Uterus (tissue), 4 donors: ENCODE data around the gene ZNF331. TPM values are rescaled to one million over a fixed set of nuclear protein-coding genes. Genes with fewer than 3 reads are reported as not detected.
"Not testable (repeated sequence)": the region's sequence is repeated elsewhere in the genome, so short reads cannot be mapped to it uniquely, and the experiment has no call there.

ENCODE experiments used
- DNase-seq, 2 donors: peaks; one replicate each; pipeline ENCODE4 v3.0.0-alpha.2; 2019 to 2020
- H3K27ac ChIP-seq, 2 donors: fragments of 200-600 bp; sonication (generic); 1 replicate in 1 of 2; 2 replicates in 1 of 2; pipeline ENCODE4 v1.5.1; 2016 to 2018
- H3K27me3 ChIP-seq, 2 donors: fragments of 200-600 bp; sonication (generic); one replicate each; pipeline ENCODE4 v1.5.1; 2018 to 2019; ENCODE audit warnings: control low read depth in 1 of 2
- H3K36me3 ChIP-seq, 2 donors: fragments of 200-600 bp; sonication (generic); one replicate each; pipeline ENCODE4 v1.5.1; 2019; ENCODE audit warnings: control low read depth in 1 of 2
- H3K4me1 ChIP-seq, 2 donors: fragments of 200-600 bp; sonication (generic); one replicate each; pipeline ENCODE4 v1.5.1; 2018 to 2019; ENCODE audit warnings: control low read depth in 1 of 2
- H3K4me3 ChIP-seq, 2 donors: fragments of 200-600 bp; sonication (generic); 1 replicate in 1 of 2; 2 replicates in 1 of 2; pipeline ENCODE4 v1.5.1; 2018 to 2019; ENCODE audit warnings: mild to moderate bottlenecking in 1 of 2
- H3K9me3 ChIP-seq, 2 donors: fragments of 200-600 bp; sonication (generic); one replicate each; pipeline ENCODE4 v1.5.1; 2019; ENCODE audit warnings: control low read depth in 1 of 2
- CTCF ChIP-seq, 4 experiments: fragments of 200-600 bp in 2 of 4; fragments of 450-650 bp in 2 of 4; sonication (generic) in 2 of 4; IDR thresholded peaks; one replicate each; pipeline ENCODE4 v1.5.1; 2016 to 2019; ENCODE audit warnings: antibody characterized with exemption in 4 of 4, mild to moderate bottlenecking in 2 of 4, moderate library complexity in 1 of 4
- POLR2A ChIP-seq, 2 donors: fragments of 450-650 bp; IDR thresholded peaks; one replicate each; pipeline ENCODE4 v1.6.1; 2016; ENCODE audit warnings: antibody characterized with exemption in 2 of 2, mild to moderate bottlenecking in 1 of 2, moderate library complexity in 1 of 2
- intact Hi-C: fragments of 100-400 bp; cut with DNase I; formaldehyde crosslinking; loops from one replicate; pipeline ENCODE4 v1.15.1; 2023; ENCODE audit warnings: low total_unique reads
- total RNA-seq, 4 donors: library from RNA; depleted of rRNA in 3 of 4; stranded (reverse); fragments of >200 nt in 3 of 4; gene quantifications; one replicate each; pipeline versions ENCODE4 v1.1.0 to v1.2.4, GENCODE V29; 2014 to 2023
- donor health status: DM: yes; HTN: yes; CAD: no.

The ZNF331 gene
- total RNA-seq: 10 to 100 TPM in 3 of 4 donors, 1 to 10 TPM in 1; 9.4 to 39.0 (median 17.0) TPM

DNA sequence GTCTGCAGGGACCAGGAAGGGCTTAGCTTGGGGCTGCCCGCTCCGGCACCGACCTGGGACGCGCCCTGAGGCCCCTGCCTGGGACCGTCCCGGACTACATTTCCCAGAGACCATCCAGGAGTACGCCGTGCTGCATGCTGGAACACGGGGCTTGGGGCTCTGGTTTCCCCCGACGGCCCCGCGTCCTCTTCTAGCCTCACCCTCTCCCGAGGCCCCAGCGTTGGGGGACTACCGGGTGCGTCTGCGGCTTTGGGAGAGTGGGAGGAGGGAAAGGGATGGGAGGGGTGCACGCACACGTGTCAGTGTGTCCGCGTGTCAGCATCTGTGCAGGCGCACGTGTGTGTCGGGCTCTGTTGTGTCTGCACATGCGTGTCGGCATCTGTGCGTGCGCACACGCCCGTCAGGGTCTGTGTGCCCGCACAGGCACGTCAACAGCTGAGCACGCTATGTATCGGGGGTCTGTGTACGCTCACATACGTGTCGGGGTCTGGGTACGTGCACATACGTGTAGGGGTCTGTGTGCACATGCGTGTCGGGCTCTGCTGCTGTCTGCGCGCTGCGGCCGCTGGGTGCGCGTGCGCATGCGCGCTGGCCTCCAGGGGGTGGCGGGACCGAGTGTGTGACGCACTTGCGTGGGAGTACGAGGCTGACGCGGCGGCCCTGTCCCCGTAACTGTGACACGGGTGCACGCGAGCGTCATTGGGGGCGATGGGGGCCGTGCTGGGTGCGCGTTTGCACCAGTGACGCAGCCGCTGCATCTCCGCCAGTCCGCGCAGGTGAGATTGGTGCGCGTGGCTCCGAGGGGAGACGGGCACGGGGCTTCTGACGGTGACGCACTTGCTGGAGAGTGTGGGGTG is at the start of gene ZNF331:
Gene ZNF331, plus strand, starts transcription at position 625 of the 857 bp plus-strand sequence. CDS start 31,232 bp downstream, outside the sequence.
- Histone ChIP-seq H3K36me3 (no peaks in the 10 kb centered on the region), H3K9me3 (no peaks in the 10 kb centered on the region), H3K27ac (peak within 1 kb of the TSS; percentile 73 to 77), H3K27me3 (no peaks in the 10 kb centered on the region), H3K4me3 (peak within 1 kb of the TSS; percentile 52 to 56), H3K4me1 (no peaks in the 10 kb centered on the region)
- DNase-seq: peak; percentile 69 to 81
- intact Hi-C loops: no loop called here
- TF ChIP-seq POLR2A (IDR thresholded peaks at IDR 0.05) (peak in 1 of 2 donors; percentile 75), CTCF (IDR thresholded peaks at IDR 0.05) (peak in 2 of 4 experiments; percentile 53 to 69)

GRCh38 chr19:53492153-53492552 is 45.8 kb upstream of the ZNF331 start:
- Histone ChIP-seq H3K36me3 (no peaks in the 10 kb centered on the region), H3K27ac (no peak overlapping the region), H3K4me1 (no peaks in the 10 kb centered on the region), H3K9me3 (peaks cover 0 to 9% of the 10 kb centered on the region in 2 donors), H3K4me3 (no peak overlapping the region), H3K27me3 (no peaks in the 10 kb centered on the region)
- intact Hi-C loops: no loop called here
- DNase-seq: no peak
- TF ChIP-seq CTCF (IDR thresholded peaks at IDR 0.05): no peak
- TF ChIP-seq POLR2A (IDR thresholded peaks at IDR 0.05): no peak

DNA sequence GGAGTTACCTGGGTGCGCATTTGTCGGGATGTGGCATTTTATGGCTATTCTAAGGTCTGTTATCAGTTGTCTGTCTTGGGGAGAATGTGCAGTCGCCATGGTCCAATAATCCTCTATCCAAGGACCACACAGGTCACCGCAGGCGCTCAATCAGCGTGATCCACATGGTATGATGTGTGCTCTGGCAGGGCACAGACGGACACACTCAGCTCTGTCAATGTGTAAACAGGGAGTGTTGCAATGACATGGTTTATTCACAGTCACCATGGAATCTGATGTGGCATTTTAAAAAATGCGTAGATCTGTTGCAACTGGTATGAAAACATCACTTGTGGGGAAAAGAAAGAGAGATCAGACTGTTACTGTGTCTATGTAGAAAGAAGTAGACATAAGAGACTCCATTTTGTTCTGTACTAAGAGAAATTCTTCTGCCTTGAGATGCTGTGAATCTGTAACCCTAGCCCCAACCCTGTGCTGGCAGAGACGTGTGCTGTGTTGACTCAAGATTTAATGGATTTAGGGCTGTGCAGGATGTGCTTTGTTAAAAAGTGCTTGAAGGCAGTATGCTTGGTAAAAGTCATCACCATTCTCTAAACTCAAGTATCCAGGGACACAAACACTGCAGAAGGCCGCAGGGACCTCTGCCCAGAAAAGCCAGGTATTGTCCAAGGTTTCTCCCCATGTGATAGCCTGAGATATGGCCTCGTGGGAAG is 40.5 kb upstream of the ZNF331 start:
- H3K4me1 ChIP-seq, H3K4me3 ChIP-seq, H3K27ac ChIP-seq, DNase-seq, H3K9me3 ChIP-seq, H3K36me3 ChIP-seq, intact Hi-C loops, H3K27me3 ChIP-seq: not testable (repeated sequence)

- H3K4me3 ChIP-seq, intact Hi-C loops, DNase-seq, H3K27ac ChIP-seq, H3K27me3 ChIP-seq, H3K36me3 ChIP-seq, H3K4me1 ChIP-seq, H3K9me3 ChIP-seq: not testable (repeated sequence)
Observed at GRCh38 chr19:53498024-53498395, 39.9 kb upstream of the ZNF331 start.

DNA sequence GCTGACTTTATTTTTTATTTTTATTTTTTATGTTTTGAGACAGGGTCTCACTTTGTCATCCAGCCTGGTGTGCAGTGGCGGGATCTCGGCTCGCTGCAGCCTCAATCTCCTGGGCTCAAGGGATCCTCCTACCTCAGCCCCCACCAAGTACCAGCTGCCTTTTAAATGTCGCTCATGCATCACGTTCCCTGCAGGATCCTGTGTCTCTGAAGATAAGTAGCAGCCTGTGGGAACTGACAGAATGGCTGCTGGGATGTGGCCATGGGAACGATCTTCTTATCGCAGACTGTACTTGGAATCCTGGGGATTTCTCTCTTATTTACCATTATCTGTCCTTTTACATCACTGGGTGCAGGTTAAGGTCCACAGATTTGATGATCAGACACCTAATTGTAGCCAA is 34.8 kb upstream of the ZNF331 start:
- H3K9me3 ChIP-seq, H3K27me3 ChIP-seq, intact Hi-C loops, DNase-seq, H3K4me1 ChIP-seq, H3K4me3 ChIP-seq, H3K36me3 ChIP-seq: not testable (repeated sequence)
- peak overlapping the region in 1 of 2 donors; percentile 42 for H3K27ac ChIP-seq

GRCh38 chr19:53503671-53504364 is 34.1 kb upstream of the ZNF331 start:
- H3K4me3 ChIP-seq, H3K36me3 ChIP-seq, H3K9me3 ChIP-seq, intact Hi-C loops, H3K4me1 ChIP-seq, H3K27me3 ChIP-seq, H3K27ac ChIP-seq: not testable (repeated sequence)
- peak in 1 of 2 donors; percentile 28 for DNase-seq
- TF ChIP-seq CTCF (IDR thresholded peaks at IDR 0.05): peak in 1 of 4 experiments; percentile 9
